ENCODE results near the gene GREM2.

DNA sequence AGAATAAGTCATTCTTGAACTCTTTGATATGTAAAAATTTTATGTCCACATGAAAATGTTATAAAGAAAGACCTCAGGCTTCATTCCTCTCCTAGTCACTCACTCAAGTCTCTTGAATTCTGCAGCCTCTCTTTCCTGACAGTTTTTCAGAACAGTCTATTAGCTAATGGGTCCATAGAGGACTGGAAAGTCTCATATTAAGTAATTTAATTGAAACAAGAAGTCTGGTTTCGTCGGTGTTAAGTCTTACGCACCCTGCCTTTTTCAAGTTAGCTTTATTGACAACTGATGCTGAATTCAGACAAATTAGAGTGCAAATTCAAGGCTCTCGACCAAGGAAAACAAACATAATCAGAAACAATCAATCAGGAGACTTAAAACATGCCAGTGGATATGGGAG is 105.8 kb downstream of the GREM2 start:
- TF ChIP-seq, protein P1, sequence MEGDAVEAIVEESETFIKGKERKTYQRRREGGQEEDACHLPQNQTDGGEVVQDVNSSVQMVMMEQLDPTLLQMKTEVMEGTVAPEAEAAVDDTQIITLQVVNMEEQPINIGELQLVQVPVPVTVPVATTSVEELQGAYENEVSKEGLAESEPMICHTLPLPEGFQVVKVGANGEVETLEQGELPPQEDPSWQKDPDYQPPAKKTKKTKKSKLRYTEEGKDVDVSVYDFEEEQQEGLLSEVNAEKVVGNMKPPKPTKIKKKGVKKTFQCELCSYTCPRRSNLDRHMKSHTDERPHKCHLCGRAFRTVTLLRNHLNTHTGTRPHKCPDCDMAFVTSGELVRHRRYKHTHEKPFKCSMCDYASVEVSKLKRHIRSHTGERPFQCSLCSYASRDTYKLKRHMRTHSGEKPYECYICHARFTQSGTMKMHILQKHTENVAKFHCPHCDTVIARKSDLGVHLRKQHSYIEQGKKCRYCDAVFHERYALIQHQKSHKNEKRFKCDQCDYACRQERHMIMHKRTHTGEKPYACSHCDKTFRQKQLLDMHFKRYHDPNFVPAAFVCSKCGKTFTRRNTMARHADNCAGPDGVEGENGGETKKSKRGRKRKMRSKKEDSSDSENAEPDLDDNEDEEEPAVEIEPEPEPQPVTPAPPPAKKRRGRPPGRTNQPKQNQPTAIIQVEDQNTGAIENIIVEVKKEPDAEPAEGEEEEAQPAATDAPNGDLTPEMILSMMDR (IDR thresholded peaks at IDR 0.05): no peak
- no peak for TF ChIP-seq POLR2A (IDR thresholded peaks at IDR 0.05)
- TF ChIP-seq EP300 (IDR thresholded peaks at IDR 0.05): no peak

Data from gastroesophageal sphincter (tissue), 3 donors.